ENCODE data around the gene DPT.
A peak's percentile ranks its signal among the peaks of the same experiment; 100 is the strongest.
"Not testable (repeated sequence)": the region's sequence is repeated elsewhere in the genome, so short reads cannot be mapped to it uniquely, and the experiment has no call there.

The DPT gene

DNA sequence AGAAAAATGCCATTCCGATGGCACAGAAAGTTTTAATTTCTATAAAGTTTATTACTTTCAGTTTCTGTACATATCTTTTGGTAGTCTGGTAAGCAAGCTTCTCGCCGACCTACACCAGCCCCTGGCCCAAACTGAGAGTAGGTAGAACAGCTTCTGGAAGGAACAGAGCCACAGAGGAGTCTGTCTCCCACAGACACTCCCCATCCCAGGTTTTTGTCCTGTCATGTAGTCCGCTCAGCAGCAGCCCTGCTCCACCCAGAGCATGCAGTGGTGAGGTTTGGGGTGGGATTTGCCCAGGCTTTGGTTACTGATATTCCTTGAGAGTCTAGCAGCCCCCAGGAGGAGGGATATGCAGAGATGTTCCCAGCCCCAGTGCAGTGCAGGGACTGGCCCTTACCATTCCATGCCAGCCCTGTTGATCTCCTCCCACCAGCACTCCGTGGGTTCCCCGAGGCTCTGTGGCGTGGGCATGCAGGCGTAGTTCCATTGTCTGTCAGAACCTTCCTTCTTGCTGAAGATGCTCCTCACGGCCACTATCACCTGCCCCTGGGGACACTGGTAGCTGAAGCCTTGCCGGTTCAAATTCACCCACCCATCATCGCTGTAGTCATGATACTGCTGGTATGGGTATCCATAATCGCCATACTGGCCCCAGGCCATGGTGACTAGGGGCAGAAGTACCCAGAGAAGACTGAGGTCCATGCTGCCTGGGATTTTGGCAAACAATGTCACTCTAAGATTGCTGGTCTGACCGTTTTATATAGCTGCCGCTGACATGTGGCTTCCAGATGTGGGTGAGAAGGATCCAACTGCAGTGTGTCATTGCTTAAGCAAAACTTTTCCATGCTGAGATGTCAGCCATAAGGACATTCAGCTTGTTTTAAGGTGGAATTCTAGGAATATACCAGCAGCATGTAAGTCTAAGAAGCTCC is at the start of gene DPT:
DPT (minus strand) TSS at position 734 of the 932 bp plus-strand sequence; CDS start at position 702, 32 bp downstream.
- DNase-seq: no peak

DNA sequence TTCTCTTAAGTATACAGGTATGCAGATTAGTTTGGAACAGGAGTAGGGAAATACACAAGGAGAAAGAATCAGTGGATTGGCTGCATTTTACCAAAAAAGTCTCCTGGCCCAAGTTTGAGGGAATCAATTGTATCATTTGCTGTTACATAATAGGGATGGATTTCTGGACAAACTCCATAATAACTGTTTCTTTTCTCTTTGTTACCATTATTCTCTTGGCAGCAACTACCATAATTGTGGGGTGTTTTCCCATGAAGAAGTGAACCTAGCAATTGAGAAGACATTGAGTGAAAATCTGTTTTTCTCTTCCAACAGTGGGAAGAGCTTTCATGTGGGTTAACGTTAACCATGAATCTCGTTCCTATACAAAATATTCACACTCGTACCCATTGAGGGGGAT is 46.4 kb upstream of the DPT start:
- no peak for DNase-seq

DNA sequence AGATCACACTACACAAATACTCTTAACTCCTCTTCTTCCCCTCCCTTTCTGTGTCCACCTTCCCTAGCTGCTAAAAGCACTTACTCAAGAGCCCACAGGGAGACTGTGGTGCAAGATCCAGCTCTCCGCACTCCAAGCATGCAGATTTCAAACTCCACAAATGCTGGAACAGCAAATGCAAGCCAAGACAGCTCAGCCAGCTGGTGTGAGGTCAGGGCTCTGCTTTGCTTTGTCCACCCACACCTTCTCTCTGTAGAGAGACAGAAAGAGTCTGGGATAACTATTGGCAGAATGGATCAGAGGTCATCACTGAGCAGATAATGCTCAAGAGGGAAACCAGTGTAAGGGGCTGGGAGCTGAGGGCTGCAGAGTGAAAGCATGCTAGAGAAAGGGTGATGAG is 45.2 kb upstream of the DPT start:
- DNase-seq: no peak

DNA sequence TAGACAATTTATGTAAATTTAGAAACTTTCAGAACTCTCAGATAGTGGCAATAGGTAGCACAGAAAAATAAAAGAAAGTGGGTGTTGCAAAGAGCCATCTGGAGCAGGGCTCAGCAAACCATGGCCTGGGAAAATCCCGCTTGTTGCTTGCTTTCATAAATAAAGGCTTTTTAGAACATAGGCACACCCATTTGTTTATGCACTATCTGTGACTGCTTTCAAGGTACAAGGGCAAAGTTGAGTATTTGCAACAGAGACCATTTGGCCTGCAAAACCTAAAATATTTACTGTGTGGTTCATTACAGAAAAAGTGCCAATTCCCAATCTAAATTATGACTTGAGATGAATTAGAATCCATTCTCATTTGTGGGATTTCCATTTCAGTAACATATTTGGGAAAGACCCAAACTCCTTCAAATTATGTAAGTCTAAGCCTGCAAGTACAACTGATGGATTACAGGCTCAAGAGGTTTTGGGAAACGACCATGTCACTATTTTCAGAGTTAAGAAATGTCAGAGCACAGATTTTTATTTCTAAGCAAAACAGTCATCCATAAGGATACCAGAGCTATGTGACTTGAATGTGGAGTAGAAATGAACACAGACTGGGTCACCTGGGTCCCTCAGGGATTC is 43.5 kb upstream of the DPT start:
- DNase-seq: no peak

DNA sequence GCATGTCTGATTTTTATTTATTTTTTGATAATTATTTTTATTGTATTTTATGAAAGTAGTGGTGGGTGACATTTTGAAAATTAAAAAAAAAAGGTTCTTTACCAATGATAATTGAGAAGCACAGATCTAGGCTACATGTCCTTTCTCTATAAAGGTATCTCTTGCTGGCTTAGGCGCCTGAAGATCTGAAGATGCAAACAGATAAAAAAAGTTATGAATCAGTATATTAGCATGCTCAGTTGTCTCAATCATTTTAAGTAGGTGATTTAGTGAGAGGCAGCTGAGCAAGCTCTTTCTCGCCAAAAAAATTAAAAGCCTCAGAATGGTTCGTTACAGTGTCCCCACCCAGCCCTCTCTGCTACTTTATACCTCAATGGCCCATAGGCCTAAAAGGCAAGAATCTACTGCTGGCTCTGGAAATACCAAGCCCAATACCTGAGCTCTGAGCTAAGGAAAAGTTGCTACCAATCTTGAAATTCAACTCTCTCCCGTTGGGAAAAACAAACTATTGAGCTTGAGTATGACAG is 42.2 kb upstream of the DPT start:
- DNase-seq: no peak

DNA sequence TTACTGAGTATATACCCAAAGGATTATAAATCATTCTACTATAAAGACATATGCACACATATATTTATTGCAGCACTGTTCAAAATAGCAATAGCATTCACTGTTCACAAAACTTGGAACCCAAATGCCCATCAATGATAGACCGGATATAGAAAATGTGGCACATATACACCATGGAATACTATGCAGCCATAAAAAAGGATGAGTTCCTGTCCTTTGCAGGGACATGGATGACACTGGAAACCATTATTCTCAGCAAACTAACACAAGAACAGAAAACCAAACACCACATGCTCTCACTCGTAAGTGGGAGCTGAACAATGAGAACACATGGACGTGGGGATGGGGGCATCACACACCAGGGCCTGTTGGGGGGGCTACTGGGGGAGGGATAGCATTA is 40.9 kb upstream of the DPT start:
- not testable (repeated sequence) for DNase-seq

DNA sequence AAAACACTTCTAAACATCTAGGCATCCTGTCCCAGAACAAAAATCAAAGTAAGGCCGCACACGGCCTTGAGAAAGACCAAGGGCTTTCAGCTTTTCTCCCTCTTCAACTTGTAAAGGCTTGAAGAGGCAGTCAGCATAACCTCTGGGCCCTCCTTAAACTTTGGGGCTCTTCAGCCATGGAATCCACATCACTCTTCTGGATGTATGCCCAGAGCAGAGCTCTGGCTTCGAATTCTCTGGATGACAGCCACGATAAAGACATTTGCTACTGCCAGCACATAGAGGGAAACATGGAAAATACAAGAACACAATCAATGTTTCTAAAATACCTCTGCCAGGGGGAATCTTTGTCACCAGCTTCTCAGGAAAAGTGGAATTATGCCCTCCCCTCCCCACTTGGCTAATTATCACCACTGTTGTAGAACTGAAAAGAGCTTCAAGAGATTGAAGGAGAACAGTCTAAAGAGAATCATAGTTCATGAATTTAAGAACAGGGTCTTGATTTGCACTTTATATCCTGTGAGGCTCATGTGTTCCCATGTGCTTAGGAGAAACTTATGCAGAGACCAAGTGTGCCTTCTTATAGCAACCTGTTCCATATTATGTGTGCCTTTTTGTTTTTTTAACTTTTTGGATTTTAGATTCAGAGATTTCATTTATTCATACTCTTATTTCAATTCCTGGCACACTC is 39.0 kb upstream of the DPT start:
- no peak for DNase-seq

DNA sequence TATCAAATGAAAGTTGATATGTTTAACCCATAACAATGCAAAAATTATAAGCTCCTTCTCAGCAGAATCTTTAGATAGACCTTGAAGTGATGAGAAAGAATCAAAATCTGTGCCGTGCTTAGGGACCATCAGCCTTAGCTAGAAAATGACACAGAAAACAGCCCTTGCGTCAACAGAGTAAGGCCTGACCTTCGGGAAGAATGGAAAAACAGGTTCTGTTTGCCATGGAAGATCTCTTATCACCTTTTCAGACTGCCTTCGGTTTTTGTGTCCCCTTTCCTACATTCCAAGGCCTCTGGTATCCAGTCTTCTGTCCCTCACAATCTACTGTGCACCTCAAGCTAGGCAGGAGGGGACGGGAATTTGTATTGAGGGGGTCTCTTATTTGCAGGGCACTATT is 37.6 kb upstream of the DPT start:
- DNase-seq: no peak

DNA sequence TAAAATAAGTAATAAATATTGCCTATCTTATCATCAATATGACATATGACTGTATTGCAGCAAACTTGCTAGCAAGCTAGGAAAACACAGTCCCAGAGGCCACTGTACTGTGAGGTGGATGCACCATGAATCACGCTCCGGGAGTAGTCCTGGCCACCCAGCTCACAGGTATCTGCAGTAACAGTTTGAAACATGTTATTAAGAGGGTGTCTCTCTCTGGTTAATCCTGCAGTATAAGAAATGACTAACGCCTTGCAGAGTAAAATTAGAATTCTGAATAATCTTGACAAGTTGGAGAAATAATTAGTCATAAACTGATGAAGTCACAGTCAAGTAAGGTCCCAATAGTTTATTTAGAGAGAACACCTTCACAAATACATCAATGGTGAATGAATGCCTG is 34.0 kb upstream of the DPT start:
- no peak for DNase-seq

DNA sequence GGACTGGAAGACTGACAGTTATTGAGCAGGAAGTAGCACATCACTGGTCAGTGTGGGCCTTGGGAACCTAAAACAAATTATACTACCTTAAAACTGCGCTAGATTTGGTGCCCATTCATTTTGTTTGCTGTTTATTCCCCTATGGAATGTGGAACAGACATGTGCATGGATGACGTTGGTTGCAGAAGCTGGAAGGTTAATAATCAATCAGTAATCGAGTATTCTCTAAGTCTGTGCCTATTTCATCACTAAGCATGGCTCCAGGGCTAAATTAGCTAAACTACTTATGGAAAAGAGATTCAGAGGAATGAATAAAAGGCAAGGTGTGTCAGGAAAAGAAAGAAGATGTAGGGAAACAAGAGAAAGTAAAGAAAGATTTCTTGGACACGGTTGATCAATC is 33.5 kb upstream of the DPT start:
- DNase-seq: no peak

DNA sequence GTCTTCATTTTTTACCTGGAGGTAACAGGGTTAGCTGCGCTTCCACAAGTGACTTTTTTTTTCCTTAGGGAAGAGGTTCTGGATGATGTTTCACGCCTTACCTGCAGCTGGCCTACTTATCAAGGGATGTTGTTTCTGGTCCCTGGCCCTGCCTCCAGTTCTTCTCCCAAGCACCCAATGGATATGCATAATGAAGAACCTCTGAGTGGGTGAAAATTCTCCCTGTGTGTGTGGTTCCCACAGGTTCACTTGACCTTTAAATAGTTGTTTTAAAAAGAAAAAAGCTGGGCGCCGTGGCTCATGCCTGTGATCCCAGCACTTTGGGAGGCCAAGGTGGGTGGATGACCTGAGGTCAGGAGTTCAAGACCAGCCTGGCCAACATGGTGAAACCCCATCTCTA is 31.8 kb upstream of the DPT start:
- no peak for DNase-seq

DNA sequence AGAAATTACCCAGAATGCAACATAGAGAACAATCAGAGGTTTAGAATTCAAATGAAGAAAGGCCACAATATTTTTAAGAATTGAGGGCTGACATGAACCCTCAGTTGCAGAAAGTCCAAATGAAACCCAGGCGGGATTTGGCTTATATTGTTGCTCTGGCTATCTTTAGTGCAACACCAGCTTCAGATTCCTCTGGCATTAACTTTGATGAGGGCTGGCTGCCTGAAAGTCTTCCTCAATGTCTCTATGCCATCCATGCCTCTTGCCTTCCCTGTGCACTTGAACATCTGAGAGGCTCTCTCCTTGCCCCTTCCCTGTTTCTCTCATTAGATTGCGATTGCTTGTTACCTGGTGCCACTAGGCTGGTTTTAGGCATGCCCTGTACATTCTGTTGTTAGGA is 31.2 kb upstream of the DPT start:
- DNase-seq: no peak

DNA sequence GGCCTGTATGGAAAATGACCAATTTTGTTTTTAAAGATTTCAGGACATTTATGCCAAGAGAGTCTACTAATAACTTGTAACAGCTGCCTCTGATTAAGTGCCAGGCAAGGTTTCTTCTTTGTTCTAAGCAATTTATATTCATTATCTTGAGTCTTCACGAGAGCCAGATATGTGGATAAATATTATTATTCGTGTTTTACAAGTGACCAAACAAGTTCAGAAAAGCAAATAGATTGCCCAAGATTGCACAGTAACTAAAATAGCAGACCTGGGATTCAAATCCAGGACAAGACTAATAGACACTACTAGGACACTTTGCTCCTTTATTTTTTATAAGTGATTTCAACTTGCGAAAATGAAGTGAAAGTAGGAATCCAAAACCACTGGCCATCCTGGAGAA is 30.1 kb upstream of the DPT start:
- DNase-seq: no peak

DNA sequence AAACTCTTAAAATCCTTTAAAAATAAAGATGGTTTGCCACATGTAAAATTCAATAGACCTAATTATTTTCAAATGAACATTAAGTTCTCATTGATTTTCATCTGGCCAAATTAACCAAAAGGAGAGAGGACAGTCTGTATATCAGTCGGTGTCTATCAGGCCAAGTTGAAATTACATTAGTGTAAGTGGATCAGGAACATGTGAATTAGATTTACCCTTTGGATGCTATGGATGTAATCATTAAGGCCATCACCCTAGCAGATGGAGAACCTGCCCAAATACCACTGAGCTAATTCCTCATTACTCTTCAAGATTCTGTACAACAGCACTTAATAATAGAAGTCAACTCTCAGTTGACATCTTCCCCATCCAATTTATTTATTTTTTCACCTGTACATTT is 29.5 kb upstream of the DPT start:
- no peak for DNase-seq

DNA sequence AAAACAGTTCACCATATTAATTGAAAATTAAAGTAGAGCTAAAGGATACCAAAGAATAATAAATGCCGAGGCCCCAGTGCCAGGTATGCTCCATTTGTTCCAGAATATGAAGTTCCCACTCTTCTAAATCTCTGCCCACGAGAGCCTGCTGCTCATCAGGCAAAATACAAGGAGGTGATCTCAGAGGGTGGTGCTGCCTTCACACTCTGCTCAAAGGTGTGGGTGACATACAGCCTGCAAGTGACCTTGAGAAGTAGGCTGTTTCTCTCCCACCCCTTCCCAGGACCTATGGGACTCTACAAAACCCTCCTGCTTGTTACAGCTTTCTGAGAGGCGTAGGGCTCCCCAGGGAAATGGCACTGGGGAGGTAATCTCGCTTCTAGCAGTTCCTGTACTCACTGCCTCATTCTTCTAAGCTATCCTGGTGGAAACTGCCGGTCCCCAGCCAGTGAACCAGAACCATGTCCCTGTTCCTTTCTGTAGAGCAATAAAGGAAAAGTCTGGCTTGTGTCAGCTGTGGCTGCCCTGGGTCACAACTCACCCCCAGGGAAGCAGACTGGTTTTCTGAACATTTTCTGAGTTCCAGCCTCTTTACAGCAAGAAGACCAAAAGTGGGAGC is 26.9 kb upstream of the DPT start:
- DNase-seq: peak; percentile 50

DNA sequence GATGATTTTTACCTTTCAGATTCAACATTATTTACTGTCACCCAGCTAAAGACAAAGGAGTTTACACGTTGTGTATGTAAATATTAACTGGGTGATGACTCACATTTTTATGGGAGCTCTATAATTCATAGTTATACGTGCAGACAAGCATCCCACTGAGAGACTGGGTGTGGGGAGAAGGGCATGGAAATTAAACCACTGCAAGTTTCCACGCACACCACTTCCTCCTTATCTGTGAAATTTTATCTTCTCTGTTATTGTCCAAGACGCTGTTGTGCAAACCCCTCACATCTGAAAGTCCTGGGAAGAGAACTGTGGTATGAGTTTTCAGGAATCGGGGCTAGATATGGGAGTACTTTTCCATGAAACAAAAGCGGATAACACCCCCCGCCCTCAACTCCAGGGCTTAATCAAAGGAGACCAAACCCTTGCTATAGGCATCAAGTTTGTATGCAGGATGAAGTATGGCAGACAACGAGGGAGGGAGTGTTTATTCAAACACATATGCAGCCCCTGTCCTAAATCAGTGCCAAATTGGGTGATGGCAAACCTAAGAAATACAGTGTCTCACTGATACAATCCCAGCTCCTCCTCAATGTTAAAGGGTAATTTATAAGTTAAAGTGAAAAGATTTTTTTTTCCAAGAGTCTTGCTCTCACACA is 23.3 kb upstream of the DPT start:
- DNase-seq: peak; percentile 79

DNA sequence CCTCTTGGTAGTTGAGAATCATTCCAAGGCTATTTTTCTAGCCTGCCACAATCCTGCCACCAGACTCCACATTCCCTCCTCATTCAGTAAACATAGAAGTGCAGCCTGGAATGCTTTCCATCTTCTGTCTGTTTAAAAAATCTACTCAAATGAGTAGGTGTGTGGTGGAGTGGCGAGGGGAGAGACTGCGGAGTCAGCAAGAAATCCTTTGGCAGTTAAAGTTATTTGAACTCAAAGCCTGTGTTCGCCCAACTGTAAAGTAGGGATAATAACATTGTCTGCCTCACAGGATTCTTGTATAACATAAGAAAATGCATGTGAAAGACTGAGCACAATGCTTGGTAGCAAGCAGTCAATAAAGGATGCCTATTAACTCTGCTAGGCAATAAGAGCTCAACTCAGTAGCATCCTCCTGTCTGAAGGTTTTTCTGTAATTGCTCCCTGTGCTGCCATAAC is 22.2 kb upstream of the DPT start:
- DNase-seq: peak; percentile 34

DNA sequence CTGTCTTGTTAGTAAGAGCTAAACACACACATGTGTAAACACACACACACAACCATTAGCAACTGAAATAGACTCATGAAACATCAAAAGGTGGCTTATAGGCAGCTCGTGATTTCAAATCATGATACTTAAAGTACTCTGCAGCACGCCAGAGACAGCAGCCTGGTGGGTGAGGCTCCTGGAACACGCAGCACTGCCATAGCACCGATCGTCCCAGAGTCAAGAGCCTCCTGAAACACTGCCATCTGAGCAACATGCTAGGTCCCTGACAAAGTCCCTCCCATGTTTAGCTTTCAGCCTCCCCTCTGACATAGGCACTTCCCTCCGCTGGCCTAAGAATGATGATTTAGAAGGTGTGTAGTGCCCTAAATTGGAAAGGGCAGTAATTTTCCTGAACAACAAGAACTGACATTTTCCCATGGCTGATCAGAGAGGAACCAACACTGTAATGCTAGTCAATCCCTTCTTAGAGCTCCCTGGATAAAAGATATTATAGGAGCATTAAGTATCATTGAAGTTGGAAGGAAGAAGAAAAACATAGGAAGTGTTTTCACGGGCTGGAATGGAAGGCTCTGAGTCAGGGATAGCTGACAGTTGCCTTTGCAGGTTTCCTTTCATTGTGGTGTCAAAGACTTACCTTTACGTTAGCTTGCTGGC is 14.1 kb upstream of the DPT start:
- no peak for DNase-seq

DNA sequence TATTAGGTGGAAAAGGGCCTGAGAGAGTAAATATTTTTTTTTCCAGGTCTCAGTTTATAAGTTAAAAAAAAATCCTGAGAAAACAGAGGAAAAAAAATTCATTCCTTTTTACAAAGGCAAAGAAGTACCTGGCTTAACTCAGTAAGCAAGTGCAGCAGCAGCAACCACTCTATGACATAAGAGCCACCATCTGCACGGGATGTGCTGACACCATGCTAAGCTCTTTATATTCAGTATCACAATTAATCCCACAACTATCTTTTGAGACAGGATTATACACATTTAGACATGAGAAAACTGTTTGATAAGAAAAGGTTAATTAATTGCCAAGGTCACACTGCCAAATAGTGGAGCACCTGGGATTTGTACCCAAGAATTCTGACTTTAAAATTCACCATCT is 13.4 kb upstream of the DPT start:
- no peak for DNase-seq

DNA sequence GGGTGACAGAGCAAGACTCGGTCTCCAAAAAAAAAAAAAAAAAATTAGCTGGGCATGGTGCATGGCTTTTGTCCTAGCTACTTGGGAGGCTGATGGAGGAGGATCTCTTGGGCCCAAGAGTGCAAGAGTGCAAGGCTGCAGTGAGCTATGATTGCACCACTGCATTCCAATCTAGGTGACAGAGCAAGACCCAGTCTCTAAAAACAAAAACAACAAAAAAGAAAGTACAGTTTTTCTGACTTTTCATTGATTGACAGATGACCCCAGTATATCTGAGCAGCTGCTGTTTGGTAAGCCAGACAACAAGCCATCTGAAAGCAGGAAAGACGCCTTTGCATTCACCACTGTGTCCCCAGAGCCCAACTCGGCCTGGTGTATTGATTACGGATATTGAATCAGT is 10.9 kb upstream of the DPT start:
- no peak for DNase-seq

DNA sequence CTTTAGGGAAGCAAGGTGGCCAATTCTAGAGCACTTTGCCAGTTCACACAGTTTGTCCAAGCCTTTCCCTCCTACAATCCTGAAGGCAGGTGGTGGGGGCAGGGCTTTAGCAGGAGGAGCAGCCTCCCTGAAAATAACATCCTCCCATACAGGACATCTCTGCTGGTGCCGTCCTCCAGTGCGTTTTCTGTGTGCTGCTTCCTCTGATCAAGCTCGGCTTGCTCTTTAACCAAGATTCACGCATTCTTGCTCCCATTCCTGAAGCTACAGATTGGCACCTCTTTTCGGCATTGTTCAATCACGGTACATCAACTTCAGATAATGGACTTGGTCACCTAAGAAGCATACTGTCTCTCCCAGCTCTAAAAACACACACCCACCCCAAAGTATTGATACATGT is 7.5 kb upstream of the DPT start:
- DNase-seq: no peak

DNA sequence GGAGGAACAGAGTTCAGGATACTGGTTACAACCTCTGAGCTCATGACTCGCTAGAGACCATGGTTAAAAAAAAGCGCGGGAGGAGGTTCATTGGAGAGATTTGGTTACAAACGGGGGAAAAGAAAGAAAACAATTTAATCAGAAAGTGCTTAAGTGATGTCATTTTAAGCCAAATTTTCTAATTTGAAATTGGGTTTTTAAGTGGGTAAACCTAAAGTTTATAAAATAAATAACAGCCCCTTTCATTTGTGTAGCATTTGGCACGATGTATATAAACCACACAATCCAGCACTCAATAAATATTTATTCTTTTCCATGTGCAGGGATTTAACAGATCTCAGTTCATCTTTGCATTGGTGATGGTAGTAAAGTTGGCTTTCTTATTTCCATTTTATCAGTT is 7.0 kb upstream of the DPT start:
- no peak for DNase-seq

Measured in NCI-H69 (cell line).